ENCODE data around the gene CARM1. TPM values are rescaled to one million over a fixed set of nuclear protein-coding genes. Genes with fewer than 3 reads are reported as not detected.

The CARM1 gene
- total RNA-seq, 1 donor from 2014 or later: 78.0 TPM

- Mint-ChIP-seq H3K9me3 (no peaks in the 10 kb centered on the region), H3K27ac (no peak overlapping the region), H3K36me3 (peaks cover 11% of the 10 kb centered on the region), H3K27me3 (ENCODE audit: low read depth) (no peaks in the 10 kb centered on the region), H3K4me1 (no peaks in the 10 kb centered on the region), H3K4me3 (no peak overlapping the region)
- no peak for TF ChIP-seq CTCF (IDR thresholded peaks at IDR 0.05; ENCODE audit: unreplicated experiment)
- DNase-seq (ENCODE audit: low spot score in 2 of 2, unreplicated experiment in 2 of 2): no peak
Measured at GRCh38 chr19:10829967-10830366, 41.4 kb upstream of the CARM1 start.

GRCh38 chr19:10830370-10830769 is 41.0 kb upstream of the CARM1 start:
- Mint-ChIP-seq H3K4me1 (peaks cover under 1% of the 10 kb centered on the region), H3K9me3 (no peaks in the 10 kb centered on the region), H3K36me3 (peaks cover 10% of the 10 kb centered on the region), H3K27me3 (ENCODE audit: low read depth) (no peaks in the 10 kb centered on the region), H3K4me3 (no peak overlapping the region), H3K27ac (no peak overlapping the region)
- TF ChIP-seq CTCF (IDR thresholded peaks at IDR 0.05; ENCODE audit: unreplicated experiment): no peak
- DNase-seq (ENCODE audit: low spot score in 2 of 2, unreplicated experiment in 2 of 2): no peak

GRCh38 chr19:10830931-10831779 is 40.2 kb upstream of the CARM1 start:
- Mint-ChIP-seq H3K4me1 (peaks cover 6% of the 10 kb centered on the region), H3K9me3 (no peaks in the 10 kb centered on the region), H3K27ac (no peak overlapping the region), H3K27me3 (ENCODE audit: low read depth) (no peaks in the 10 kb centered on the region), H3K36me3 (peaks cover 9% of the 10 kb centered on the region), H3K4me3 (no peak overlapping the region)
- DNase-seq (ENCODE audit: low spot score in 2 of 2, unreplicated experiment in 2 of 2): no peak
- TF ChIP-seq CTCF (IDR thresholded peaks at IDR 0.05; ENCODE audit: unreplicated experiment): no peak

- H3K4me1 Mint-ChIP-seq: peaks cover 11% of the 10 kb centered on the region
- H3K27me3 Mint-ChIP-seq (ENCODE audit: low read depth): no peaks in the 10 kb centered on the region
- H3K4me3 Mint-ChIP-seq: no peak overlapping the region
- H3K27ac Mint-ChIP-seq: no peak overlapping the region
- no peak for TF ChIP-seq CTCF (IDR thresholded peaks at IDR 0.05; ENCODE audit: unreplicated experiment)
- peaks cover 8% of the 10 kb centered on the region for H3K9me3 Mint-ChIP-seq
- H3K36me3 Mint-ChIP-seq: peaks cover 6% of the 10 kb centered on the region
- no peak for DNase-seq (ENCODE audit: low spot score in 2 of 2, unreplicated experiment in 2 of 2)
Measured at GRCh38 chr19:10831987-10832938, 39.1 kb upstream of the CARM1 start.

- no peak for DNase-seq (ENCODE audit: low spot score in 2 of 2, unreplicated experiment in 2 of 2)
- no peak overlapping the region for H3K27ac Mint-ChIP-seq
- H3K36me3 Mint-ChIP-seq: peaks cover 6% of the 10 kb centered on the region
- H3K9me3 Mint-ChIP-seq: peaks cover 8% of the 10 kb centered on the region
- no peaks in the 10 kb centered on the region for H3K27me3 Mint-ChIP-seq (ENCODE audit: low read depth)
- TF ChIP-seq CTCF (IDR thresholded peaks at IDR 0.05; ENCODE audit: unreplicated experiment): no peak
- no peak overlapping the region for H3K4me3 Mint-ChIP-seq
- H3K4me1 Mint-ChIP-seq: peaks cover 11% of the 10 kb centered on the region
Measured at GRCh38 chr19:10832939-10833296, 38.4 kb upstream of the CARM1 start.

Data from mesothelial cell of epicardium (in vitro differentiated cells).